IMR-90 (cell line): ENCODE data around the gene CTDSPL. TPM values are rescaled to one million over a fixed set of nuclear protein-coding genes. Genes with fewer than 3 reads are reported as not detected.
A peak's percentile ranks its signal among the peaks of the same experiment; 100 is the strongest.

Source experiments
- ATAC-seq: fragments of 200-7000 bp; cut with Tn5 transposase; 2 replicates; pipeline ENCODE4 v1.9.1; 2020; ENCODE audit warnings: low read depth, mild to moderate bottlenecking, moderate library complexity
- BruUV-seq: library from RNA; stranded (reverse); fragments of 400-500 nt; replicated peaks from 2 replicates; lab custom pipeline; 2021; lab: Mats Ljungman, UMichigan
- CTCF ChIA-PET: fragments of 300-600 bp; formaldehyde crosslinking; extraction: SDS; loops from one replicate; lab custom pipeline; 2021; ENCODE audit warnings: antibody characterized with exemption; lab: Yijun Ruan, JAX
- POLR2A ChIA-PET: fragments of 300-600 bp; sonication (Branson Sonifier 250); formaldehyde crosslinking; loops from one replicate; lab custom pipeline; 2022; ENCODE audit warnings: antibody characterized with exemption; ENCODE audit not compliant: unreplicated experiment; lab: Charles Lee
- DNase-seq: peaks from one replicate; pipeline ENCODE4 v3.0.0; 2013
- H2AFZ ChIP-seq: replicated peaks from 2 replicates; pipeline ENCODE3; 2013; ENCODE audit warnings: low read length, mild to moderate bottlenecking; ENCODE audit not compliant: poor library complexity
- H2AK5ac ChIP-seq: 2 replicates; pipeline ENCODE4 v1.6.1; 2013; ENCODE audit warnings: low read depth, low read length, inconsistent platforms
- H2AK9ac ChIP-seq: replicated peaks from 2 replicates; pipeline ENCODE3; 2013; ENCODE audit warnings: mild to moderate bottlenecking, low read depth, low read length, moderate library complexity; ENCODE audit not compliant: poor library complexity
- H2BK120ac ChIP-seq: 2 replicates; pipeline ENCODE4 v1.6.1; 2013; ENCODE audit warnings: low read depth, low read length, inconsistent platforms
- H2BK15ac ChIP-seq: 3 replicates; pipeline ENCODE4 v1.6.1; 2013; ENCODE audit warnings: low read depth, low read length, inconsistent platforms
- H2BK20ac ChIP-seq: 2 replicates; pipeline ENCODE4 v1.6.1; 2013; ENCODE audit warnings: low read depth, mild to moderate bottlenecking, inconsistent platforms, low read length, moderate library complexity
- H2BK5ac ChIP-seq: 2 replicates; pipeline ENCODE4 v1.6.1; 2013; ENCODE audit warnings: mild to moderate bottlenecking, low read depth, low read length, inconsistent platforms; ENCODE audit not compliant: poor library complexity, severe bottlenecking
- H3K14ac ChIP-seq: replicated peaks from 2 replicates; pipeline ENCODE4 v1.6.1; 2013; ENCODE audit warnings: low read depth, low read length, inconsistent platforms
- H3K18ac ChIP-seq: 2 replicates; pipeline ENCODE4 v1.6.1; 2013; ENCODE audit warnings: low read depth, low read length, control low read depth
- H3K23ac ChIP-seq: 2 replicates; pipeline ENCODE4 v1.6.1; 2013; ENCODE audit warnings: low read depth, low read length, inconsistent platforms
- H3K27ac ChIP-seq: 2 replicates; pipeline ENCODE4 v1.5.1; 2013; ENCODE audit warnings: mild to moderate bottlenecking, control low read depth, low read length; ENCODE audit not compliant: insufficient read depth
- H3K27me3 ChIP-seq: 2 replicates; pipeline ENCODE4 v1.6.1; 2013; ENCODE audit warnings: low read length; ENCODE audit not compliant: control insufficient read depth, insufficient read depth
- H3K36me3 ChIP-seq: 2 replicates; pipeline ENCODE4 v1.6.1; 2013; ENCODE audit warnings: low read length, mixed read lengths; ENCODE audit not compliant: control insufficient read depth, insufficient read depth
- H3K4ac ChIP-seq: 2 replicates; pipeline ENCODE4 v1.6.1; 2013; ENCODE audit warnings: low read depth, low read length, inconsistent platforms
- H3K4me1 ChIP-seq: 2 replicates; pipeline ENCODE4 v1.6.1; 2013; ENCODE audit warnings: low read length, mixed read lengths; ENCODE audit not compliant: control insufficient read depth, insufficient read depth
- H3K4me2 ChIP-seq: 2 replicates; pipeline ENCODE4 v1.6.1; 2013; ENCODE audit warnings: low read depth, mild to moderate bottlenecking, control low read depth, low read length, moderate library complexity
- H3K4me3 ChIP-seq: 2 replicates; pipeline ENCODE4 v1.5.1; 2013; ENCODE audit warnings: low read depth, mild to moderate bottlenecking, control low read depth, low read length, moderate library complexity; ENCODE audit not compliant: insufficient read depth
- H3K56ac ChIP-seq: 2 replicates; pipeline ENCODE4 v1.6.1; 2013; ENCODE audit warnings: low read length, inconsistent platforms; ENCODE audit not compliant: insufficient read depth; ENCODE audit errors: extremely low read depth
- H3K79me1 ChIP-seq, 2 experiments: 2 replicates each; pipeline ENCODE4 v1.6.1; 2013; ENCODE audit warnings: low read length in 2 of 2, inconsistent platforms in 1 of 2, low read depth in 1 of 2
- H3K9ac ChIP-seq: 2 replicates; pipeline ENCODE4 v1.6.1; 2013; ENCODE audit warnings: low read depth, low read length, control low read depth
- H3K9me1 ChIP-seq: 2 replicates; pipeline ENCODE4 v1.6.1; 2013; ENCODE audit warnings: low read length, inconsistent platforms; ENCODE audit not compliant: insufficient read depth
- H3K9me3 ChIP-seq: 2 replicates; pipeline ENCODE4 v1.6.1; 2013; ENCODE audit warnings: low read length; ENCODE audit not compliant: control insufficient read depth, insufficient read depth
- H4K20me1 ChIP-seq: 2 replicates; pipeline ENCODE4 v1.6.1; 2013; ENCODE audit warnings: low read length, inconsistent platforms; ENCODE audit not compliant: insufficient read depth
- H4K5ac ChIP-seq: 2 replicates; pipeline ENCODE4 v1.6.1; 2013; ENCODE audit warnings: mild to moderate bottlenecking, low read depth, low read length, control low read depth
- H4K8ac ChIP-seq, 2 experiments: 2 replicates each; pipeline ENCODE4 v1.6.1; 2013; ENCODE audit warnings: low read depth in 2 of 2, low read length in 2 of 2, control low read depth in 1 of 2, inconsistent platforms in 1 of 2
- H4K91ac ChIP-seq: 2 replicates; pipeline ENCODE4 v1.6.1; 2013; ENCODE audit warnings: low read depth, low read length, inconsistent platforms; ENCODE audit not compliant: insufficient read depth
- CEBPB ChIP-seq: IDR thresholded peaks from 2 replicates; pipeline ENCODE4 v1.6.1; 2012; ENCODE audit warnings: low read depth, low read length, improper control_type of control experiment
- MAZ ChIP-seq: IDR thresholded peaks from 2 replicates; pipeline ENCODE4 v1.6.1; 2012; ENCODE audit warnings: low read depth, mild to moderate bottlenecking, low read length, improper control_type of control experiment, moderate library complexity, borderline replicate concordance
- MXI1 ChIP-seq: IDR thresholded peaks from 2 replicates; pipeline ENCODE4 v1.6.1; 2012; ENCODE audit warnings: low read depth, mild to moderate bottlenecking, low read length, moderate library complexity, borderline replicate concordance
- RAD21 ChIP-seq: IDR thresholded peaks from 2 replicates; pipeline ENCODE4 v1.6.1; 2012; ENCODE audit warnings: low read length, improper control_type of control experiment
- RCOR1 ChIP-seq: IDR thresholded peaks from 2 replicates; pipeline ENCODE4 v1.6.1; 2012; ENCODE audit warnings: mild to moderate bottlenecking, low read length, improper control_type of control experiment; ENCODE audit not compliant: insufficient replicate concordance
- RFX5 ChIP-seq: IDR thresholded peaks from 2 replicates; pipeline ENCODE4 v1.8.0; 2012; ENCODE audit warnings: low read depth, mild to moderate bottlenecking, low read length, moderate library complexity
- WGBS, 2 experiments: methylation state at CpG; one replicate each; pipeline versions ENCODE4 v1.1.5 to v1.1.7; 2013; ENCODE audit warnings: missing lambda C conversion rate in 2 of 2; ENCODE audit not compliant: insufficient read length in 1 of 2; ENCODE audit errors: extremely low coverage in 2 of 2; 5-methylcytosine and 5-hydroxymethylcytosine counted together
- dilution Hi-C: fragments of 300-500 bp; cut with HindIII; formaldehyde crosslinking; loops from one replicate; pipeline ENCODE4 v1.14.3; 2018; ENCODE audit warnings: low sequenced_read_pairs; ENCODE audit not compliant: unreplicated experiment
- in situ Hi-C: fragments of 300-500 bp; cut with MboI; formaldehyde crosslinking; loops from 3 replicates; pipeline ENCODE4 v1.14.3; 2019; ENCODE audit warnings: low sequenced_read_pairs, inconsistent platforms, mixed read lengths
- intact Hi-C: fragments of 100-400 bp; cut with micrococcal nuclease; formaldehyde crosslinking; loops from 2 replicates; pipeline ENCODE4 v1.10.0; 2022
- polyA plus RNA-seq, 3 experiments: library from polyadenylated mRNA; depleted of rRNA; stranded (reverse); fragments of >200 nt; gene quantifications; 2 replicates each; pipeline ENCODE4 v1.2.3, GENCODE V29; 2012; ENCODE audit warnings: low replicate concordance in 1 of 3
- total RNA-seq: library from RNA; depleted of rRNA; stranded (reverse); fragments of >200 nt; gene quantifications from 2 replicates; pipeline ENCODE4 v1.2.3, GENCODE V29; 2012

CTDSPL gene
- total and polyA plus RNA-seq, 2 of the 4 experiments (the other 2 are of a cell fraction) = 24.5 to 29.0 TPM

DNA sequence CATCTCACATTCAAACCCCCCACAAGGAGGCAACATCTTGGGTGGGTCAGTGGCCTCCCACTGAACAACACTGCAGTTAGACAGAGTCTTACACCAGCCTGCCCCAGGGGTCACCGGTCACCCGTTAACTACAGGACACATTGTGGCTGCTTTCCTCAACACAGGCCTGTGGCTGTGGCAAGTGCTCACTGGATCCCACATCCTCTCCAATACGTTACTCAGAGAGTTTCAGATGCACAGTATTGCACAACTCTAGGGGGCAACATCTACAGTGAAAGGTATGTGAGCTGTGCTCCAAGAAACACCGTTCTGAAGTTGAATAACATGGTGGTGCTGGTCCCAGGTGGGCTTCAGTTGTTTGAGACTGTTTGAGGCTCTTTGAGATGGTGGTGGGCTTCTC lies 41.0 kb downstream of the CTDSPL start:
- no peak overlapping the region for H3K14ac ChIP-seq
- H2BK120ac ChIP-seq = no peak overlapping the region
- H3K56ac ChIP-seq = no peak overlapping the region
- intact Hi-C loops (no loop called here), in situ Hi-C loops (loop anchor here (5.0 kb wide), 1 partner anchor 35 kb away; no protein-coding TSS in a partner anchor), dilution Hi-C loops (no loop called here)
- ChIA-PET CTCF (no interaction called here), POLR2A (no interaction called here)
- no peak overlapping the region for H2BK15ac ChIP-seq
- H2AK5ac ChIP-seq = no peak overlapping the region
- H3K23ac ChIP-seq = no peak overlapping the region
- peaks cover 2% of the 10 kb centered on the region; the same call in 1 of the 2 replicates for H3K36me3 ChIP-seq
- no peak overlapping the region for H2AFZ ChIP-seq
- no peak overlapping the region for H3K4me3 ChIP-seq
- H3K27me3 ChIP-seq = no peaks in the 10 kb centered on the region
- 100% methylated on average over 1 of the region's 4 CpGs; no CpG with 5 or more reads in 1 of the 2 experiments for WGBS, 2 experiments
- H3K4me2 ChIP-seq = no peak overlapping the region
- ATAC-seq (no peak), DNase-seq (no peak)
- H2BK5ac ChIP-seq = no peak overlapping the region
- H4K91ac ChIP-seq = no peak overlapping the region
- no peak overlapping the region for H4K8ac ChIP-seq
- H4K5ac ChIP-seq = no peak overlapping the region
- H4K20me1 ChIP-seq = peaks cover 21% of the 10 kb centered on the region
- H3K9me1 ChIP-seq = peaks cover 30% of the 10 kb centered on the region
- no peak overlapping the region for H3K27ac ChIP-seq
- H3K79me1 ChIP-seq = peaks cover 53 to 89% of the 10 kb centered on the region in 2 experiments
- BruUV-seq = no TSS peak
- no peak overlapping the region for H3K9ac ChIP-seq
- H3K4ac ChIP-seq = no peak overlapping the region
- peaks cover 25% of the 10 kb centered on the region for H3K4me1 ChIP-seq
- H3K18ac ChIP-seq = no peak overlapping the region
- no peak overlapping the region for H2BK20ac ChIP-seq
- H2AK9ac ChIP-seq = no peak overlapping the region
- peak; percentile 83 for TF ChIP-seq CEBPB
- TF ChIP-seq MAZ = no peak
- TF ChIP-seq RCOR1 = no peak
- no peak for TF ChIP-seq RAD21
- no peak for TF ChIP-seq MXI1
- no peak for TF ChIP-seq RFX5
- H3K9me3 ChIP-seq = no peaks in the 10 kb centered on the region
